Central memory CD8-positive, alpha-beta T cell (primary cell): ENCODE results near the gene TJP2.

Experiments
- ATAC-seq: fragments of 150-1000 bp; cut with Tn5 transposase; replicated peaks from 2 replicates; pipeline ENCODE4 v1.10.0; 2022; ENCODE audit warnings: mild to moderate bottlenecking, moderate FRiP score, moderate number of reproducible peaks; ENCODE audit not compliant: poor library complexity, severe bottlenecking; ENCODE audit errors: extremely low read depth
- DNase-seq, 2 donors: peaks; one replicate each; pipeline ENCODE4 v3.0.0; 2021; ENCODE audit warnings: low spot score in 2 of 2
- H3K27ac Mint-ChIP-seq: one replicate; pipeline ENCODE4 v1.8.0; 2022; ENCODE audit warnings: low read depth, mild to moderate bottlenecking, moderate library complexity, mixed read lengths
- H3K27me3 Mint-ChIP-seq: one replicate; pipeline ENCODE4 v1.8.0; 2022; ENCODE audit warnings: mixed read lengths
- H3K36me3 Mint-ChIP-seq: one replicate; pipeline ENCODE4 v1.8.0; 2022; ENCODE audit warnings: mild to moderate bottlenecking, moderate library complexity, mixed read lengths; ENCODE audit not compliant: insufficient read depth
- H3K4me1 Mint-ChIP-seq: one replicate; pipeline ENCODE4 v1.8.0; 2022; ENCODE audit warnings: mixed read lengths
- H3K4me3 Mint-ChIP-seq: one replicate; pipeline ENCODE4 v1.8.0; 2022; ENCODE audit warnings: mild to moderate bottlenecking, moderate library complexity, mixed read lengths
- H3K9me3 Mint-ChIP-seq: one replicate; pipeline ENCODE4 v1.8.0; 2022; ENCODE audit warnings: mixed read lengths

Gene TJP2

GRCh38 chr9:69173891-69174615 lies at the start of gene TJP2:
TSS of gene TJP2 (plus strand) at chr9:69174277. CDS start at chr9:69174373, 96 bp downstream.
- Mint-ChIP-seq H3K9me3 (no peaks in the 10 kb centered on the region), H3K4me3 (peak within 1 kb of the TSS; percentile 73), H3K27me3 (peaks cover 34% of the 10 kb centered on the region), H3K4me1 (peaks cover 26% of the 10 kb centered on the region), H3K36me3 (peaks cover 3% of the 10 kb centered on the region), H3K27ac (no peak within 1 kb of the TSS)
- no peak for DNase-seq
- peak; percentile 35 for ATAC-seq

DNA sequence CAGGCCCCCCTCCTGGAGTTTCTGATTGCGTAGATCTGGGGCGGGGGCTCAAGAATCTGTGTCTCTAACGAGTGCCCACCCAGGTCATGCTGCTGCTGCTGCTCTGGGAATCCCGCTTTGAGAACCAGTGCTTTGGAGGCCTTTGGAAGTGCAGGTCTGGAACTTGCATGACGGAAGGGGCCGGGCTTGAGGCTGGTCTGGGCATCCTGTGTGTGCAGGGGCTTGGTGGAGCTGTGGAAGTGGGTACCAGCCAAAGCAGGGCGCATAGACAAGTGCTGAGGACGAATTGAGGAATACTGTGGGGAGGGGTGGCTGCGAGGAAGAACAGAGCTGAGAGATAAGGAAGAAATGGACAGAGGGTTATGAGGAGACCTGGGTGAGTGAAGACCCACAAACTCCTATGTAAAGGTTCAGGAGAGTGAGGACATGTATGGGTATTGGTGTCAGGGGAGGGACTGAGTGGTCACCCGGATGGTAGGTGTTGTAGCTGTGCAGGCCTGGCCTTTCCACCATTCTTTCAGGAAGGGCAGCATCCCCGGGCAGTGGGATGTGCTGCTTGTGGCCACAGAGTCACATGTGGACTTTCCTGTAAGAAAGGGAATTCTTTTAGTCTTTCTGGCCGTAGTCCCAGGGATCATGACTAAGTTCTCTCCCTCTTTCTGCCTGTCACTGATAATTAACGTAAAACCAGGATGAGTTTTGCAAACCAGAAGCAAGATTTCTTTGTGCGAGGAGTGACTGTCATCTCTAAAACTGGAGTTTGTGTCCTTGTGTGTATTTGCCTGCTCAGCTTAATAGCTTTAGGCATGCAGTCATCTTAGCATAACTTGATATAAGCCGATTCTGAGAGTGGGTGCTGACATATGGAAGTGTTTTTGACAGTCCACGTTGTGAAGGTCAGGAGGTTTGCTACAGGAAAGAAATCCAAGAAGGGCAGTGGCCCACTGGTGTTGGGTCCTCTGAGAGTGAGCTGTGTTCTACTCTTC lies 43.3 kb upstream of the TJP2 start:
- no peaks in the 10 kb centered on the region for H3K27me3 Mint-ChIP-seq
- no peak overlapping the region for H3K27ac Mint-ChIP-seq
- no peak overlapping the region for H3K4me3 Mint-ChIP-seq
- H3K4me1 Mint-ChIP-seq, result no peaks in the 10 kb centered on the region
- no peaks in the 10 kb centered on the region for H3K36me3 Mint-ChIP-seq
- ATAC-seq, result no peak
- DNase-seq, result no peak
- no peaks in the 10 kb centered on the region for H3K9me3 Mint-ChIP-seq

DNA sequence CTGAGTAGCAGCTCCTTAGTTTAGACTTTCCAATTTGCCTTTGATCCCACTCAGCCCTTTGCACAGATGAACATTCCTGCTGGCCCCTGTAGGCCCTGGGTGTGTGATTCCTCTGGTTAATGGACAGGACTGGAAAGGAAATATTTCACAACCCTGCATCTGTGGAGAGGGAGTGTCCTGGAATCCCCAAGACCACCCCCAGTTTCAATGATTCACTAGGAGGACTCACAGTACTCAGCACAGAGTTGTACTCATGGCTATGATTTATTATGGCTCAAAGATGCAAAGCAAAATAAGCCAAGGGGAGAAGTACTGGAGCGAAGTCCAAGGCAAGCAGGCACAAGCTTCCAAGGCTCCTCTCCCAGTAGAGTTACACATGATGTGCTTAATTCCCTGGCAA lies 42.4 kb upstream of the TJP2 start:
- ATAC-seq (no peak), DNase-seq (no peak)
- Mint-ChIP-seq H3K27ac (no peak overlapping the region), H3K4me3 (no peak overlapping the region), H3K36me3 (no peaks in the 10 kb centered on the region), H3K27me3 (no peaks in the 10 kb centered on the region), H3K4me1 (no peaks in the 10 kb centered on the region), H3K9me3 (no peaks in the 10 kb centered on the region)

DNA sequence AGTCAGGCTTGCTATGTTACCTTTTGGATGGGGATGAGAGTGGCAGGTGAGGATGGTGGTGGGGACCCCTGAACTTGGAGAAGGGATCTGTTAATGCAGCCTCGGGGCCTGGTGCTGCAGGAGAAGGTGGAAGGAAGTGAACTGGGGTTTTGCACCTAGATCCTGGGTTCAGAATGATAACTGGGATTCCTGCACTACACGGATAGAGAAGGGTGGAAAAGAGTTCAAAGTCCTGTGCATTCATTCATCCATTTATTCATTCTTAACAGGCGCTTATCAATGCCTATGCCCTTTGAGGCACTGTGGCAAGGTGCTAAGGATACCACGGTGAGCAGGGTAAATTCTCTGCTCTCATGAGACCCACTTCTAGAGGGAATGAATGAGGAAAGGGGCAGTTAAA lies 41.7 kb upstream of the TJP2 start:
- DNase-seq (no peak), ATAC-seq (no peak)
- no peaks in the 10 kb centered on the region for H3K27me3 Mint-ChIP-seq
- no peak overlapping the region for H3K27ac Mint-ChIP-seq
- no peaks in the 10 kb centered on the region for H3K9me3 Mint-ChIP-seq
- no peaks in the 10 kb centered on the region for H3K36me3 Mint-ChIP-seq
- H3K4me1 Mint-ChIP-seq, result no peaks in the 10 kb centered on the region
- no peak overlapping the region for H3K4me3 Mint-ChIP-seq

GRCh38 chr9:69134412-69134811 lies 39.7 kb upstream of the TJP2 start:
- Mint-ChIP-seq H3K4me3 (no peak overlapping the region), H3K27me3 (no peaks in the 10 kb centered on the region), H3K36me3 (no peaks in the 10 kb centered on the region), H3K9me3 (no peaks in the 10 kb centered on the region), H3K4me1 (no peaks in the 10 kb centered on the region), H3K27ac (peak overlapping the region; percentile 2)
- ATAC-seq (no peak), DNase-seq (no peak)

DNA sequence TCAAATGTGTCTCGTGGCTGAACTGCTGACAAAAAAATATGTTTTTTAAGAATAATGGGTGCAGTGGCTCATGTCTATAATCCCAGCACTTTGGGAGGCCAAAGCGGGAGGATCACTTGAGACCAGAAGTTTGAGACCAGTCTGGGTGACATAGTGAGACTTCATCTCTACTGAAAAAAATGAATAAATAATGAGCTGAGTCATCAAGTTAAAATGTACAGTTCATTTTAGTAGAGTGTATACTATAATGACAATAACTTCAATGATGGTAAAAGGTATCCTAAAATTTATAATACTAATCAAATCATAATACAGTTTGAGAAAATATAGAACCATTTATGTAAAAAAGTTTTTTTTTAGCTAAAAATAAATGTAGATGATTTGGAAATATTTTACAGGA lies 37.9 kb upstream of the TJP2 start:
- Mint-ChIP-seq H3K9me3 (no peaks in the 10 kb centered on the region), H3K27ac (no peak overlapping the region), H3K36me3 (no peaks in the 10 kb centered on the region), H3K27me3 (no peaks in the 10 kb centered on the region), H3K4me3 (no peak overlapping the region), H3K4me1 (no peaks in the 10 kb centered on the region)
- DNase-seq (no peak), ATAC-seq (no peak)

DNA sequence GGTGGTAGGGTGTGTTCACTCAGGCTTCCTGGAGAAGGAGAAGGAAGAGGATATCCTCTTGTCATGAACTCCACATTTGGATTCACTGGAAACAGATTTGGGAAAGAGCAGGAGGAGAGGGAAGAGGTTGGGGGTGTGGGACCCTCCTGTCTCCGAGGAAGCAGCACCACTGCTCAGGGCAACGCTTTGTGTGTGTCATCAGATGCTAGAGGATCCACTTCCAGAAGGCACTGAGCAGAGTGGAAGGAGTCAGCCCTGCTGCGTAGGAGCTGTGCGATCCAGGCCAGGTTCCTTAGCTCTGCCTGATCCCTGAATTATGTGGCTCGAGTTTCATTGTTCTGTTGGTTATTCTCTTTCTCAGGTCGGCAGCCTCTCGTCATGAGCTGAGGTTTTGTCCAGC lies 37.3 kb upstream of the TJP2 start:
- Mint-ChIP-seq H3K9me3 (no peaks in the 10 kb centered on the region), H3K36me3 (no peaks in the 10 kb centered on the region), H3K4me3 (no peak overlapping the region), H3K27ac (no peak overlapping the region), H3K27me3 (no peaks in the 10 kb centered on the region), H3K4me1 (no peaks in the 10 kb centered on the region)
- no peak for ATAC-seq
- no peak for DNase-seq

- no peaks in the 10 kb centered on the region for H3K36me3 Mint-ChIP-seq
- no peak overlapping the region for H3K4me3 Mint-ChIP-seq
- H3K4me1 Mint-ChIP-seq, result no peaks in the 10 kb centered on the region
- no peak for ATAC-seq
- H3K27me3 Mint-ChIP-seq, result no peaks in the 10 kb centered on the region
- H3K9me3 Mint-ChIP-seq, result no peaks in the 10 kb centered on the region
- DNase-seq, result no peak
- H3K27ac Mint-ChIP-seq, result no peak overlapping the region
These were observed 36.8 kb upstream of the TJP2 start for GRCh38 chr9:69137311-69137710.

DNA sequence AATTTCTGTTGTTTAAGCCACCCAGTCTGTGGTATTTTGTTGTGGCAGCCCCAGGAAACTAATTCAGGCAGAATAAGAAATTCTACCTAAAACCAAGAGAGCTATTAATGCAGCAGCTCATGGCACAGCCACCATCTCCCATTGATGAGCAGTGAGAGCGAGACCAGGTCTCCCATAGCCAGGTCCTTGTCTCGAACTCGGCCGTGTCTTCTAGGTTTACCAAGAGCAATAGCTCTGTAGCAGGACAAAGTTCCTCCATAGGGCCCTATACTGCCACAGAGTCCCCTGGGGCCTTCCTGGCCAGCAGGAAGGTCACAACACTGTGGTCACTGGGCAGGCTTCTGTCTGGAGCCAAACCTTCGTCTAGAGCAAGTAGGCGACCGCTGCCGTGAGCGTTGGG lies 34.5 kb upstream of the TJP2 start:
- H3K4me3 Mint-ChIP-seq, result no peak overlapping the region
- no peaks in the 10 kb centered on the region for H3K36me3 Mint-ChIP-seq
- no peaks in the 10 kb centered on the region for H3K9me3 Mint-ChIP-seq
- DNase-seq, result no peak
- H3K4me1 Mint-ChIP-seq, result no peaks in the 10 kb centered on the region
- H3K27me3 Mint-ChIP-seq, result no peaks in the 10 kb centered on the region
- ATAC-seq, result no peak
- H3K27ac Mint-ChIP-seq, result no peak overlapping the region

- Mint-ChIP-seq H3K27ac (no peak overlapping the region), H3K4me3 (no peak overlapping the region), H3K4me1 (no peaks in the 10 kb centered on the region), H3K27me3 (no peaks in the 10 kb centered on the region), H3K9me3 (no peaks in the 10 kb centered on the region), H3K36me3 (no peaks in the 10 kb centered on the region)
- no peak for DNase-seq
- ATAC-seq, result no peak
These were observed 33.8 kb upstream of the TJP2 start for GRCh38 chr9:69140123-69140735.

DNA sequence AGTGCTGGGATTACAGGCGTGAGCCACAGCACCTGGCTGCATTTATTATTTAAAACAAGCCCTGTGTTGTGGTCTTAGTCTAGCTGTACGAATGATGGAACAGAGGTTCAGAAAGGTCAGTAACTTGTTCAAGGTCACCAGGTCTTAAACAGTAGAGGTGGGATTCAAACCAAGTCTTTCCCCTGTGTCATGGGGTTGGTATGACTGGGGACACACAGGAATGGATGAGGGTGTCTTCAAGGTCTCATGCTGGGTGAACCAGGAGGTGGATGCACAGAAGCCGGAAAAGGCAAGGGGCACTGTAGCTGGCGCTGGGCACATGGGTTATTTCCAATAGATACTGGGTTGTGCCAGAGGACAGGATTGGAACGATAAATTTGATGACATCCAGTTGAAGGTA lies 32.2 kb upstream of the TJP2 start:
- Mint-ChIP-seq H3K27me3 (no peaks in the 10 kb centered on the region), H3K36me3 (no peaks in the 10 kb centered on the region), H3K4me3 (no peak overlapping the region), H3K9me3 (no peaks in the 10 kb centered on the region), H3K27ac (no peak overlapping the region), H3K4me1 (no peaks in the 10 kb centered on the region)
- DNase-seq, result no peak
- no peak for ATAC-seq

DNA sequence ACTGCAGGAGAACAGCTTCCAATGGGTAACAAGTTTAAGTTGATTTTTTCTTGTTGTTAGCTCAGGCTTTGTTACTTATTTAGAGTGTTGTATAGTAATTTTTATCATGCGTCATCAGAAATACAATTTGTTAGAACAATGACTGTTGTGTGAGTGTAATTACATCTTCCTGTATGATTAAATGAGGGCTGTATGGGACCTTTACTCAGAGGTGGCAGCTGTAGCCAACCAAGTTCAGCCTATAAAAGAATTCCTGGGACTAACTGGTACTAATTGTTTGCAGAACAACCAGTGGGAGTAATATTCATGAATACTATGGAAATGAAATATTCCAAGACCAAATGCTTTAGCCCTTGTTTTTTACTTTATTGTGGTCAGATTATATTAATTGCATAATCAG lies 30.8 kb upstream of the TJP2 start:
- no peaks in the 10 kb centered on the region for H3K4me1 Mint-ChIP-seq
- no peaks in the 10 kb centered on the region for H3K27me3 Mint-ChIP-seq

More for the DNA sequence above, 30.8 kb upstream of the TJP2 start:
- Mint-ChIP-seq H3K36me3 (peaks cover 2% of the 10 kb centered on the region), H3K9me3 (no peaks in the 10 kb centered on the region), H3K4me3 (no peak overlapping the region), H3K27ac (no peak overlapping the region)
- no peak for DNase-seq
- no peak for ATAC-seq
